Thyroid gland (tissue), 4 donors: ENCODE measurements around the gene FGF22. TPM values are rescaled to one million over a fixed set of nuclear protein-coding genes. Genes with fewer than 3 reads are reported as not detected.

Experiments used
- DNase-seq, 2 donors: peaks; one replicate each; pipeline ENCODE4 v3.0.0-alpha.2; 2019
- H3K27ac ChIP-seq, 3 donors: fragments of 200-600 bp; sonication (generic); 1 replicate in 2 of 3; 2 replicates in 1 of 3; pipeline ENCODE4 v1.5.1; 2016 to 2019; ENCODE audit warnings: mild to moderate bottlenecking in 1 of 3, moderate library complexity in 1 of 3
- H3K27me3 ChIP-seq: fragments of 200-600 bp; sonication (generic); one replicate; pipeline ENCODE4 v1.5.1; 2019
- H3K36me3 ChIP-seq, 2 donors: fragments of 200-600 bp; sonication (generic); one replicate each; pipeline ENCODE4 v1.5.1; 2016 to 2019
- H3K4me1 ChIP-seq, 2 donors: fragments of 200-600 bp; sonication (generic); one replicate each; pipeline ENCODE4 v1.5.1; 2017 to 2019
- H3K4me3 ChIP-seq, 3 donors: fragments of 200-600 bp; sonication (generic); replicated peaks in 1 of 3; 1 replicate in 2 of 3; 2 replicates in 1 of 3; pipeline ENCODE4 v1.5.1; 2016; ENCODE audit warnings: mild to moderate bottlenecking in 1 of 3
- H3K9me3 ChIP-seq: fragments of 200-600 bp; sonication (generic); one replicate; pipeline ENCODE4 v1.5.1; 2017
- CTCF ChIP-seq, 6 experiments: fragments of 200-600 bp in 3 of 6; fragments of 450-650 bp in 3 of 6; sonication (generic) in 3 of 6; IDR thresholded peaks; one replicate each; pipeline ENCODE4 v1.5.1; 2016 to 2019; ENCODE audit warnings: antibody characterized with exemption in 6 of 6, mild to moderate bottlenecking in 2 of 6, inconsistent platforms in 1 of 6, moderate library complexity in 1 of 6
- POLR2A ChIP-seq, 2 donors: fragments of 450-650 bp; IDR thresholded peaks; one replicate each; pipeline ENCODE4 v1.6.1; 2017; ENCODE audit warnings: antibody characterized with exemption in 2 of 2, mild to moderate bottlenecking in 2 of 2, moderate library complexity in 1 of 2
- WGBS, 2 donors: methylation state at CpG; one replicate each; pipeline ENCODE4 v1.1.5; 2017; 5-methylcytosine and 5-hydroxymethylcytosine counted together
- intact Hi-C: fragments of 100-400 bp; cut with DNase I; formaldehyde crosslinking; loops from one replicate; pipeline ENCODE4 v1.15.1; 2023
- total RNA-seq, 4 donors: library from RNA; depleted of rRNA; stranded (reverse); fragments of >200 nt; gene quantifications; one replicate each; pipeline ENCODE4 v1.2.3, GENCODE V29; 2016

The FGF22 gene
- total RNA-seq, 4 donors from 2014 or later = not detected

- H3K27ac ChIP-seq = peak overlapping the region in 2 of 3 donors; percentile 40 to 77
- 30 to 31% methylated on average over 28 to 31 of the region's 31 CpGs for WGBS, 2 donors
- no peak for DNase-seq
- no peaks in the 10 kb centered on the region for H3K27me3 ChIP-seq
- no peaks in the 10 kb centered on the region for H3K36me3 ChIP-seq
- H3K4me3 ChIP-seq = peak overlapping the region; percentile 82 to 98 (median 94)
- H3K4me1 ChIP-seq = peaks cover 27 to 50% of the 10 kb centered on the region in 2 donors
- no peak for TF ChIP-seq CTCF (IDR thresholded peaks at IDR 0.05)
- TF ChIP-seq POLR2A (IDR thresholded peaks at IDR 0.05) = no peak
- intact Hi-C loops = no loop called here
- H3K9me3 ChIP-seq = no peaks in the 10 kb centered on the region
These were observed 21.9 kb downstream of the FGF22 start for GRCh38 chr19:661427-662196.

GRCh38 chr19:662207-662961, 22.7 kb downstream of the FGF22 start:
- intact Hi-C loops = no loop called here
- H3K27ac ChIP-seq = peak overlapping the region; percentile 19 to 77 (median 40)
- H3K36me3 ChIP-seq = no peaks in the 10 kb centered on the region
- H3K27me3 ChIP-seq = no peaks in the 10 kb centered on the region
- TF ChIP-seq CTCF (IDR thresholded peaks at IDR 0.05) (no peak), POLR2A (IDR thresholded peaks at IDR 0.05) (no peak)
- no peaks in the 10 kb centered on the region for H3K9me3 ChIP-seq
- H3K4me1 ChIP-seq = peaks cover 27 to 50% of the 10 kb centered on the region in 2 donors
- 3 to 4% methylated on average over 5 to 13 of the region's 81 CpGs for WGBS, 2 donors
- H3K4me3 ChIP-seq = peak overlapping the region; percentile 82 to 98 (median 94)
- DNase-seq = peak; percentile 39 to 48

GRCh38 chr19:662962-663681, 23.4 kb downstream of the FGF22 start, which contains the start of gene RNF126:
TSS of gene RNF126 (minus strand) at chr19:663214. CDS start at chr19:663121, 93 bp downstream.
- peak; percentile 90 to 92 for DNase-seq
- Histone ChIP-seq H3K4me3 (peak within 1 kb of the TSS; percentile 82 to 98 (median 94)), H3K4me1 (peaks cover 27 to 50% of the 10 kb centered on the region in 2 donors), H3K9me3 (no peaks in the 10 kb centered on the region), H3K36me3 (no peaks in the 10 kb centered on the region), H3K27ac (peak within 1 kb of the TSS; percentile 80 to 91 (median 88)), H3K27me3 (no peaks in the 10 kb centered on the region)
- intact Hi-C loops = no loop called here
- TF ChIP-seq CTCF (IDR thresholded peaks at IDR 0.05) (no peak), POLR2A (IDR thresholded peaks at IDR 0.05) (peak; percentile 45 to 76)
- WGBS, 2 donors = 14% methylated on average over 18 of the region's 97 CpGs; no CpG with 5 or more reads in 1 of the 2 donors

GRCh38 chr19:663682-664117, 24.0 kb downstream of the FGF22 start:
- 68 to 77% methylated on average over 13 to 16 of the region's 18 CpGs for WGBS, 2 donors
- Histone ChIP-seq H3K4me1 (peaks cover 27 to 50% of the 10 kb centered on the region in 2 donors), H3K36me3 (no peaks in the 10 kb centered on the region), H3K27me3 (no peaks in the 10 kb centered on the region), H3K27ac (peak overlapping the region; percentile 80 to 91 (median 88)), H3K9me3 (no peaks in the 10 kb centered on the region), H3K4me3 (peak overlapping the region in 2 of 3 donors; percentile 16 to 40)
- TF ChIP-seq CTCF (IDR thresholded peaks at IDR 0.05) (no peak), POLR2A (IDR thresholded peaks at IDR 0.05) (no peak)
- intact Hi-C loops = loop anchor here (2.0 kb wide), 1 partner anchor 71 kb away; no protein-coding TSS in a partner anchor
- no peak for DNase-seq
